Effector memory CD4-positive, alpha-beta T cell (primary cell): ENCODE data around the gene OR5K3.
"Not testable (repeated sequence)": the region's sequence is repeated elsewhere in the genome, so short reads cannot be mapped to it uniquely, and the experiment has no call there.

Source experiments
- DNase-seq, 3 donors: peaks; one replicate each; pipeline ENCODE4 v3.0.0-alpha.2; 2020
- H3K27ac ChIP-seq: 2 replicates; pipeline ENCODE4 v1.7.0; 2013; ENCODE audit warnings: mild to moderate bottlenecking, low read length, moderate library complexity; ENCODE audit not compliant: insufficient read depth, poor library complexity, severe bottlenecking
- H3K27me3 ChIP-seq: replicated peaks from 2 replicates; pipeline ENCODE4 v1.7.0; 2013; ENCODE audit warnings: mild to moderate bottlenecking, low read length; ENCODE audit not compliant: insufficient read depth, control insufficient read depth, poor library complexity, severe bottlenecking
- H3K36me3 ChIP-seq: 2 replicates; pipeline ENCODE4 v1.7.0; 2013; ENCODE audit warnings: mild to moderate bottlenecking, low read length, moderate library complexity; ENCODE audit not compliant: control insufficient read depth, insufficient read depth
- H3K4me1 ChIP-seq: 2 replicates; pipeline ENCODE4 v1.7.0; 2013; ENCODE audit warnings: low read length, mild to moderate bottlenecking; ENCODE audit not compliant: control insufficient read depth, insufficient read depth, poor library complexity, severe bottlenecking
- H3K4me3 ChIP-seq: 2 replicates; pipeline ENCODE4 v1.7.0; 2013; ENCODE audit warnings: low read length, low read depth, mild to moderate bottlenecking; ENCODE audit not compliant: insufficient read depth, poor library complexity, severe bottlenecking
- H3K9me3 ChIP-seq: 2 replicates; pipeline ENCODE4 v1.7.0; 2013; ENCODE audit warnings: mild to moderate bottlenecking, low read length, moderate library complexity; ENCODE audit not compliant: control insufficient read depth

Gene OR5K3

DNA sequence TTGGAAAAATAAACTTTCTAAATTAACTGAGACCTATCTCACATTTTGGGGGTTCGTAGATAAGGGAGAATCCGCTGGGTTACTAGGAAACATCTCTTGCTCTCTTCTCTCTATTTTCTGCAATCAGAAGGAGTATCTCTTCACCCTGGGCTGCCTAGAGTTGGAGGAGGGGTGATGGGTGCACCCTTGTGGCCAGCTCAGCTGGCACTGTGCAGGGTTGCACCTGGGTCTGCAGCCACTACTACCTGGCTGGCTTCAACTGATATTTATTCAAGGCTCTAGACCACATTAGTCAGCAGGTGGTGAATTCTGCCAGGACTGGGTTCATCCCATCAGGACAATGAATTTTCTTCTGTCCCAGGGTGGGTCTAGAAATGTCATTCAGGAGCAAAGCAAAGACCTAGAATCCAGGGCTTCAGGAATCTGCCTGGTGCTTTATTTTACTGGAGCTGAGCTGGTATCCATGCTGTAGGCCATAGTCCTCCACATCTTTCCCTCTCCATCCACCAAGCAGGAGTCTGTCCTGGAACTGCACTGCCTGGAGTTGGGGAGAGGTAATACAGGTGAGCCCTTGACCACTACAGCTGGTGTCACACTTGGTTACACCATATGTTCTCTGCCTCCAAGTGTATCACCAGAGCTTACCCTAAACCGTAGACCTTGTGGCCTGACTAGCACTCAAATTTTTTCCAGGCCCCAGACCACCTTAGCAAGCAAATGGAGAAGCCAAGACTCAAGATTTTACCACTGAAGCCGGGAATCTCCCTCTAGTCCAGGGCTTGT, 22.8 kb upstream of the OR5K3 start:
- H3K36me3 ChIP-seq = no peaks in the 10 kb centered on the region
- H3K27me3 ChIP-seq = no peaks in the 10 kb centered on the region
- no peaks in the 10 kb centered on the region for H3K4me1 ChIP-seq
- no peak overlapping the region for H3K27ac ChIP-seq
- DNase-seq = no peak
- H3K4me3 ChIP-seq = no peak overlapping the region
- no peaks in the 10 kb centered on the region for H3K9me3 ChIP-seq

DNA sequence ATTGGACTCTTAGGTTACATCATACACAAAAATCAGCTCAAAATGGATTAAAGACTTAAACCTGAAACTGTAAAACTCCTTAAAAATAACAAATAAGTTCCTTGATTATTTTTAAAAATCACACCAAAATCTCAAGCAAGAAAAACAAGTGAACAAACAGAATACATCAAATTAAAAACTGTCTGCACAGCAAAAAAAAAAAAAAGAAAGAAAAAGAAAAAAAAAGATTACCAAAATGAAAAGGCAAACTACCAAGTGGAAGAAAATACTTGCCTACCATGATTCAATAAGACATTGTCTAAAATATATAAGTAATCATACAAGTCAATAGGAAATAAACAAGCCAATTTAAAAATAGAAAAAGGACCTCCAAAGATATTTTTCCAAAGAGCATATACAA, 19.3 kb upstream of the OR5K3 start:
- H3K4me3 ChIP-seq = no peak overlapping the region
- DNase-seq = no peak
- no peaks in the 10 kb centered on the region for H3K9me3 ChIP-seq
- no peaks in the 10 kb centered on the region for H3K36me3 ChIP-seq
- H3K27me3 ChIP-seq = no peaks in the 10 kb centered on the region
- no peak overlapping the region for H3K27ac ChIP-seq
- no peaks in the 10 kb centered on the region for H3K4me1 ChIP-seq

- Histone ChIP-seq H3K4me3 (no peak overlapping the region), H3K27ac (no peak overlapping the region), H3K36me3 (no peaks in the 10 kb centered on the region), H3K9me3 (no peaks in the 10 kb centered on the region), H3K4me1 (no peaks in the 10 kb centered on the region), H3K27me3 (no peaks in the 10 kb centered on the region)
- no peak for DNase-seq
Observed at GRCh38 chr3:98371853-98372252, 18.6 kb upstream of the OR5K3 start.

- Histone ChIP-seq H3K9me3 (no peaks in the 10 kb centered on the region), H3K36me3 (no peaks in the 10 kb centered on the region), H3K4me3 (no peak overlapping the region), H3K4me1 (no peaks in the 10 kb centered on the region), H3K27ac (no peak overlapping the region), H3K27me3 (no peaks in the 10 kb centered on the region)
- no peak for DNase-seq
Observed at GRCh38 chr3:98372445-98372844, 18.0 kb upstream of the OR5K3 start.

- Histone ChIP-seq H3K36me3 (no peaks in the 10 kb centered on the region), H3K4me1 (no peaks in the 10 kb centered on the region), H3K27me3 (no peaks in the 10 kb centered on the region), H3K9me3 (no peaks in the 10 kb centered on the region), H3K27ac (no peak overlapping the region), H3K4me3 (no peak overlapping the region)
- DNase-seq = no peak
Observed at GRCh38 chr3:98376631-98377030, 13.8 kb upstream of the OR5K3 start.

GRCh38 chr3:98388147-98388546, 2.3 kb upstream of the OR5K3 start:
- H3K27ac ChIP-seq = no peak overlapping the region
- H3K36me3 ChIP-seq = no peaks in the 10 kb centered on the region
- H3K4me1 ChIP-seq = no peaks in the 10 kb centered on the region
- no peak overlapping the region for H3K4me3 ChIP-seq
- H3K9me3 ChIP-seq = no peaks in the 10 kb centered on the region
- no peak for DNase-seq
- no peaks in the 10 kb centered on the region for H3K27me3 ChIP-seq

DNA sequence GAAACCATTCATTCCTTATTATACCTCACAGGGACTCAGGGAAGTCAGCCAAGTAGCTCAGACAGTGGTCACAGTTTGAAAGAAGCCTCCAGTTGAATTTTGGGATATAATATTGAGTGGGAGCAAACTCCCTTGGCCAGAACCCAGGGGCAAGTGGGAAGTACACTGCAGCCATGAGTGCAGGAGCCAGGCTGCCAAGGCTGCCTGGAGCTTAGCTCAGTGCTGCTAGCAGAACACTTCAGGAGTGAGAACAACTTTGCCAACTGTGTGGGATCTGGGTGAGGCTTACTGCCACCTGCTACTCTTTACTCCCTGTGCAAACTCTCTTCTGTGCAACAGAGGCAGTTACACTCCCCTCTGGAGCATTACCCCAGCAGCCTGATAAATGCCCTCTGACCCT, 4.6 kb downstream of the OR5K3 start:
- no peak overlapping the region for H3K4me3 ChIP-seq
- no peaks in the 10 kb centered on the region for H3K4me1 ChIP-seq
- no peaks in the 10 kb centered on the region for H3K9me3 ChIP-seq
- H3K36me3 ChIP-seq = no peaks in the 10 kb centered on the region
- no peaks in the 10 kb centered on the region for H3K27me3 ChIP-seq
- H3K27ac ChIP-seq = no peak overlapping the region
- no peak for DNase-seq

DNA sequence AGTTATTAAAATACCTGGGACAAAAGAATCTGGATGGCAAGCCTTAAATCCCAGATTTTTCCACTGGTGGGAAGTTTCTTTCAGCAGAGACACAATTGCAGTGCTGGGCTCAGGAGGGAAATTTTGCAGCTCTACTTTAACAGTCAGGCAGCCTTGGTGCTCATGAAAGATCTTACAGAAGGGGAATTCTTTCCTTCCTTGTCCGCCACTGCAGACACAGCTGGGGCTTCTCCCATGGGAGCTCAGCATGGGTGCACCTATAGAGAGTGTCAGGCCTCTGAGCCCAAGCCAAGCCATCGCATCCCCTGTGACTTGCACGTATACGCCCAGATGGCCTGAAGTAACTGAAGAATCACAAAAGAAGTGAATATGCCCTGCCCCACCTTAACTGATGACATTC, 6.0 kb downstream of the OR5K3 start:
- not testable (repeated sequence) for DNase-seq, H3K9me3 ChIP-seq, H3K36me3 ChIP-seq, H3K4me3 ChIP-seq, H3K27ac ChIP-seq, H3K27me3 ChIP-seq, H3K4me1 ChIP-seq

DNA sequence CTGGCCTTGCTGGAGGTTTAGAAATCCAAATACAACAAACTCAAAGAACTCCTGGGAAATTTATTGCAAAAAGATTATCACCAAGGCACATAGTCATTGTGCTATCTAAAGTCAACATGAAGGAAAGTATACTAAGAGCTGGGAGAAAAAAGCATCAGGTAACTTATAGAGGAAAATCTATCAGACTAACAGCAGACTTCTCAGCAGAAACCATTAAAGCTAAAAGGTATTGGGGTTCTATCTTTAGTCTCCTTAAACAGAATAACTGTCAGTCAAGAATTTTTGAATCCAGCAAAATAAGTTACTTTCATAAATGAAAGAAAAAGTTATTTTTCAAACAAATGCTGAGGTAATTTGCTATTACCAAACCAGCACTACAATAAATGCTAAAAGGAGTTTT, 8.0 kb downstream of the OR5K3 start:
- Histone ChIP-seq H3K36me3 (no peaks in the 10 kb centered on the region), H3K4me3 (no peak overlapping the region), H3K4me1 (no peaks in the 10 kb centered on the region), H3K27ac (no peak overlapping the region), H3K9me3 (no peaks in the 10 kb centered on the region), H3K27me3 (no peaks in the 10 kb centered on the region)
- DNase-seq = no peak

DNA sequence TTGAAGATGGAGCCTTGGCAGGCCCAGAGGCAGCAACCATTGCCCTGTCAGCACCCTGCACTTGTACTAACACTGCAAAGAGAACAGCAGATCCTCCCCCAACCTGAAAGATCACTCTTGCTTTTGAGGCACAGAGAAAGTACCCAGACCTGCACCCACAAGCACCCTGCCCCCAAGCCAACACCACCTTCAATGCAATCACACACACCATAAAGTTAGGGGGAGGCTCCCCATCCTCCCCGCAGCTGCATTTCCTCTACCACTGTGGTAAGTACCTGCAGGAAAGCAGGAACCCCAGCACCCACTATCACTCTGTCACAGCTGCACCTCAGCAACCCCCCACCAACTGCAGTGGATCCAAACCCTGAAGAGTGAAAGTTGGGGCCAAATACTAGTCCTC, 12.0 kb downstream of the OR5K3 start:
- Histone ChIP-seq H3K36me3 (no peaks in the 10 kb centered on the region), H3K4me3 (no peak overlapping the region), H3K4me1 (no peaks in the 10 kb centered on the region), H3K27ac (no peak overlapping the region), H3K27me3 (no peaks in the 10 kb centered on the region), H3K9me3 (peaks cover 7% of the 10 kb centered on the region)
- DNase-seq = no peak
